HCT116 (cell line): Measurements from ENCODE around the gene TAF9. TPM values are rescaled to one million over a fixed set of nuclear protein-coding genes. Genes with fewer than 3 reads are reported as not detected.

Experiments
- ATAC-seq: fragments of 200-7000 bp; cut with Tn5 transposase; 2 replicates; pipeline ENCODE4 v1.9.1; 2020; ENCODE audit warnings: mild to moderate bottlenecking, moderate library complexity
- BruUV-seq: library from RNA; stranded (reverse); fragments of 400-500 nt; replicated peaks from 2 replicates; lab custom pipeline; 2021; lab: Mats Ljungman, UMichigan
- CTCF ChIA-PET: fragments of 300-600 bp; sonication (Branson Sonifier 250); formaldehyde crosslinking; loops from one replicate; lab custom pipeline; 2021; ENCODE audit warnings: antibody characterized with exemption; lab: Charles Lee
- POLR2A ChIA-PET: fragments of 300-600, 350-600 bp; sonication (Branson Sonifier 250); formaldehyde crosslinking; loops from one replicate; lab custom pipeline; 2021; ENCODE audit warnings: antibody characterized with exemption; lab: Charles Lee
- RAD21 ChIA-PET, 2 experiments: fragments of 300-600 bp; sonication (Branson Sonifier 250); formaldehyde crosslinking; loops; one replicate each; lab custom pipeline; 2023; ENCODE audit warnings: low total read pairs in 2 of 2; ENCODE audit not compliant: uncharacterized antibody in 2 of 2, unreplicated experiment in 2 of 2, low non-redundant PET in 1 of 2; lab: Charles Lee
- DNase-seq: peaks from one replicate; pipeline ENCODE4 v3.0.0-alpha.2; 2010; ENCODE audit warnings: low read depth, low spot score
- H2AFZ ChIP-seq: fragments of 200-600 bp; shearing (Covaris generic), sonication (generic); 2 replicates; pipeline ENCODE4 v1.6.1; 2017; ENCODE audit warnings: low read depth, mixed run types, mixed read lengths, antibody characterized with exemption, low read length; ENCODE audit not compliant: poor library complexity, severe bottlenecking
- H3K27ac ChIP-seq: 2 replicates; pipeline ENCODE4 v1.5.1; 2012; ENCODE audit warnings: low read depth, low read length
- H3K27me3 ChIP-seq: fragments of 200-600 bp; sonication (generic); 2 replicates; pipeline ENCODE4 v1.6.1; 2016; ENCODE audit warnings: mixed run types, low read length, mixed read lengths; ENCODE audit not compliant: insufficient read depth
- H3K36me3 ChIP-seq, 2 experiments: fragments of 200-500 bp in 1 of 2; fragments of 200-600 bp in 1 of 2; sonication (Bioruptor generic) in 1 of 2; sonication (generic) in 1 of 2; 2 replicates each; pipeline versions ENCODE4 v1.5.1 to v1.6.1; 2014 to 2016; ENCODE audit warnings: low read length in 2 of 2, inconsistent platforms in 1 of 2, mixed read lengths in 1 of 2, mixed run types in 1 of 2; ENCODE audit not compliant: insufficient read depth in 2 of 2, control insufficient read depth in 1 of 2
- H3K4me1 ChIP-seq, 2 experiments: fragments of 200-600 bp in 1 of 2; sonication (generic) in 1 of 2; 2 replicates each; pipeline versions ENCODE4 v1.5.1 to v1.6.1; 2012 to 2017; ENCODE audit warnings: low read length in 2 of 2, inconsistent platforms in 1 of 2, mild to moderate bottlenecking in 1 of 2, mixed read lengths in 1 of 2, mixed run types in 1 of 2, moderate library complexity in 1 of 2; ENCODE audit not compliant: insufficient read depth in 2 of 2, control insufficient read depth in 1 of 2
- H3K4me2 ChIP-seq: fragments of 200-600 bp; sonication (generic); 2 replicates; pipeline ENCODE4 v1.6.1; 2017; ENCODE audit warnings: mixed run types, low read length, mixed read lengths
- H3K4me3 ChIP-seq, 2 experiments: fragments of 200-600 bp in 1 of 2; sonication (generic) in 1 of 2; replicated peaks in 1 of 2; 2 replicates each; pipeline ENCODE4 v1.5.1; 2011 to 2016; ENCODE audit warnings: low read length in 2 of 2, control low read depth in 1 of 2, low read depth in 1 of 2, mild to moderate bottlenecking in 1 of 2, mixed read lengths in 1 of 2, mixed run types in 1 of 2
- H3K79me2 ChIP-seq: fragments of 200-600 bp; sonication (generic); 2 replicates; pipeline ENCODE4 v1.6.1; 2017; ENCODE audit warnings: mild to moderate bottlenecking, mixed run types, low read length, moderate library complexity, mixed read lengths; ENCODE audit not compliant: insufficient read depth
- H3K9ac ChIP-seq: fragments of 200-600 bp; sonication (generic); 2 replicates; pipeline ENCODE4 v1.6.1; 2016; ENCODE audit warnings: low read length, mixed read lengths
- H3K9me2 ChIP-seq: fragments of 200-600 bp; sonication (generic), shearing (Covaris generic); 2 replicates; pipeline ENCODE4 v1.6.1; 2017; ENCODE audit warnings: mixed run types, mild to moderate bottlenecking, moderate library complexity; ENCODE audit not compliant: insufficient read depth
- H3K9me3 ChIP-seq, 2 experiments: fragments of 200-500 bp in 1 of 2; fragments of 200-600 bp in 1 of 2; sonication (Bioruptor generic) in 1 of 2; sonication (generic) in 1 of 2; 2 replicates each; pipeline ENCODE4 v1.6.1; 2014 to 2017; ENCODE audit warnings: low read length in 2 of 2, mixed read lengths in 2 of 2, inconsistent platforms in 1 of 2, low read depth in 1 of 2, mild to moderate bottlenecking in 1 of 2, mixed run types in 1 of 2, moderate library complexity in 1 of 2; ENCODE audit not compliant: control insufficient read depth in 1 of 2, insufficient read depth in 1 of 2
- H4K20me1 ChIP-seq: fragments of 200-600 bp; sonication (generic), shearing (Covaris generic); 2 replicates; pipeline ENCODE4 v1.6.1; 2017; ENCODE audit warnings: mixed run types, mild to moderate bottlenecking, moderate library complexity; ENCODE audit not compliant: insufficient read depth
- CBX3 ChIP-seq: IDR thresholded peaks from 2 replicates; pipeline ENCODE4 v1.6.1; 2012; ENCODE audit warnings: low read depth
- EGR1 ChIP-seq: IDR thresholded peaks from 2 replicates; pipeline ENCODE4 v1.6.1; 2012; ENCODE audit warnings: low read depth
- ELF1 ChIP-seq: IDR thresholded peaks from 2 replicates; pipeline ENCODE4 v1.6.1; 2012; ENCODE audit warnings: low read depth, borderline replicate concordance
- FOSL1 ChIP-seq: IDR thresholded peaks from 2 replicates; pipeline ENCODE4 v1.6.1; 2012; ENCODE audit warnings: low read depth
- JUND ChIP-seq: IDR thresholded peaks from 2 replicates; pipeline ENCODE4 v1.6.1; 2012
- POLR2A ChIP-seq: IDR thresholded peaks from 2 replicates; pipeline ENCODE4 v1.7.0; 2011; ENCODE audit warnings: borderline replicate concordance; ENCODE audit not compliant: insufficient read depth, insufficient read length; ENCODE audit errors: extremely low read depth
- POLR2AphosphoS5 ChIP-seq: IDR thresholded peaks from 2 replicates; pipeline ENCODE4 v1.6.1; 2011; ENCODE audit warnings: mild to moderate bottlenecking, low read depth, low read length, moderate library complexity
- RAD21 ChIP-seq: IDR thresholded peaks from 2 replicates; pipeline ENCODE4 v1.6.1; 2012; ENCODE audit warnings: low read depth, mild to moderate bottlenecking
- SIN3A ChIP-seq: IDR thresholded peaks from 2 replicates; pipeline ENCODE4 v1.6.1; 2012; ENCODE audit warnings: low read depth
- SP1 ChIP-seq: IDR thresholded peaks from 2 replicates; pipeline ENCODE4 v1.6.1; 2012; ENCODE audit warnings: low read depth
- SRF ChIP-seq: IDR thresholded peaks from 2 replicates; pipeline ENCODE4 v1.6.1; 2012; ENCODE audit warnings: low read depth
- intact Hi-C: fragments of 100-400 bp; cut with micrococcal nuclease; formaldehyde crosslinking; loops from 2 replicates; pipeline ENCODE4 v1.10.0; 2022
- total RNA-seq: library from RNA; stranded (reverse); gene quantifications from one replicate; pipeline ENCODE4 v1.2.1, GENCODE V29; 2021; ENCODE audit not compliant: unreplicated experiment
- TF ChIP-seq, protein P1 (sequence below), 3 experiments: fragments of 200-600 bp in 1 of 3; sonication (generic) in 1 of 3; IDR thresholded peaks in 2 of 3; conservative IDR thresholded peaks in 1 of 3; 2 replicates each; pipeline ENCODE4 v1.5.1; 2012 to 2017; ENCODE audit warnings: low read depth in 2 of 3, low read length in 2 of 3, antibody characterized with exemption in 1 of 3, borderline replicate concordance in 1 of 3, control low read depth in 1 of 3, mild to moderate bottlenecking in 1 of 3, mixed read lengths in 1 of 3, mixed run types in 1 of 3, moderate library complexity in 1 of 3; ENCODE audit not compliant: insufficient read depth in 1 of 3
- TF ChIP-seq, protein P2 (sequence below): IDR thresholded peaks from 2 replicates; pipeline ENCODE4 v1.6.1; 2012; ENCODE audit warnings: low read depth
- TF ChIP-seq, protein P3 (sequence below): IDR thresholded peaks from 2 replicates; pipeline ENCODE4 v1.6.1; 2011; ENCODE audit warnings: mild to moderate bottlenecking, low read length, moderate library complexity; ENCODE audit not compliant: insufficient replicate concordance; ENCODE audit errors: extremely low read depth

Gene TAF9
- total RNA-seq, 1 experiment from 2014 or later, result 92.0 TPM

DNA sequence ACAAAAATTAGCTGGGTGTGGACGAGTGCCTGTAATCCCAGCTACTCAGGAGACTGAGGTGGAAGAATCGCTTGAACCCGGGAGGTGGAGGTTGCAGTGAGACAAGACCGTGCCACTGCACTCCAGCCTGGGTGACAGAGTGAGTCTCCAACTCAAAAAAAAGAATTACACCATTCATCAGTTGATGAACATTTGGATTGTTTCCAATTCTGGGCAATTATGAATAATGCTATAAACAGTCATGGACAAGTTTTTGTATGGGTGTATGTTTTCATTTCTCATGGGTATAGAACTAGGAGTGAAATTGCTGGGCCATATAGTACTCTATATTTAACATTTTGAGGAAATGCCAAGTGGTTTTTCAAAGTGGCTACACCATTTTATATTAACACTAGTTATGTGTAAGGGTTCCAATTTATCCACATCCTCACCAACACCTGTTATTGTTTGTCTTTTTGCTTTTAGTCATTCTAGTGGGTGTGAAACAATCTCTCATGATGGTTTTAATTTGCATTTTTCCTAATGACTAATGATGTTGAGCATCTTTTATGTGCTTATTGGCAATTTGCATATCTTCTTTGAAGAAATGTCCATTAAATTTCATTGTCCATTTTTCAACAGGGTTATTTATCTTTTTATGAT is 27.7 kb downstream of the TAF9 start:
- Histone ChIP-seq H2AFZ (no peak overlapping the region), H3K79me2 (no peaks in the 10 kb centered on the region), H3K9me2 (no peaks in the 10 kb centered on the region), H3K9me3 (no peaks in the 10 kb centered on the region), H3K4me3 (no peak overlapping the region), H3K9ac (no peak overlapping the region), H3K4me2 (no peak overlapping the region), H3K36me3 (no peaks in the 10 kb centered on the region), H3K4me1 (no peaks in the 10 kb centered on the region), H3K27ac (no peak overlapping the region), H4K20me1 (no peaks in the 10 kb centered on the region), H3K27me3 (no peaks in the 10 kb centered on the region)
- DNase-seq (no peak), ATAC-seq (no peak)
- intact Hi-C loops, result no loop called here
- BruUV-seq, result no TSS peak
- ChIA-PET RAD21 (no interaction called here), CTCF (no interaction called here), POLR2A (interaction anchor here (0.6 kb wide), 1 partner anchor 235 kb away, joined by 3 read pairs; no protein-coding TSS in a partner anchor)
- TF ChIP-seq, protein P1, sequence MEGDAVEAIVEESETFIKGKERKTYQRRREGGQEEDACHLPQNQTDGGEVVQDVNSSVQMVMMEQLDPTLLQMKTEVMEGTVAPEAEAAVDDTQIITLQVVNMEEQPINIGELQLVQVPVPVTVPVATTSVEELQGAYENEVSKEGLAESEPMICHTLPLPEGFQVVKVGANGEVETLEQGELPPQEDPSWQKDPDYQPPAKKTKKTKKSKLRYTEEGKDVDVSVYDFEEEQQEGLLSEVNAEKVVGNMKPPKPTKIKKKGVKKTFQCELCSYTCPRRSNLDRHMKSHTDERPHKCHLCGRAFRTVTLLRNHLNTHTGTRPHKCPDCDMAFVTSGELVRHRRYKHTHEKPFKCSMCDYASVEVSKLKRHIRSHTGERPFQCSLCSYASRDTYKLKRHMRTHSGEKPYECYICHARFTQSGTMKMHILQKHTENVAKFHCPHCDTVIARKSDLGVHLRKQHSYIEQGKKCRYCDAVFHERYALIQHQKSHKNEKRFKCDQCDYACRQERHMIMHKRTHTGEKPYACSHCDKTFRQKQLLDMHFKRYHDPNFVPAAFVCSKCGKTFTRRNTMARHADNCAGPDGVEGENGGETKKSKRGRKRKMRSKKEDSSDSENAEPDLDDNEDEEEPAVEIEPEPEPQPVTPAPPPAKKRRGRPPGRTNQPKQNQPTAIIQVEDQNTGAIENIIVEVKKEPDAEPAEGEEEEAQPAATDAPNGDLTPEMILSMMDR (IDR thresholded peaks at IDR 0.05 in 2 of 3, conservative IDR thresholded peaks at IDR 0.05 in 1 of 3; ENCODE audit: borderline replicate concordance in 1 of 3, insufficient read depth in 1 of 3, low read depth in 2 of 3, low read length in 2 of 3), result no peak
- TF ChIP-seq POLR2AphosphoS5, result no peak
- no peak for TF ChIP-seq RAD21
- no peak for TF ChIP-seq EGR1
- no peak for TF ChIP-seq SP1
- no peak for TF ChIP-seq SIN3A
- TF ChIP-seq, protein P2, sequence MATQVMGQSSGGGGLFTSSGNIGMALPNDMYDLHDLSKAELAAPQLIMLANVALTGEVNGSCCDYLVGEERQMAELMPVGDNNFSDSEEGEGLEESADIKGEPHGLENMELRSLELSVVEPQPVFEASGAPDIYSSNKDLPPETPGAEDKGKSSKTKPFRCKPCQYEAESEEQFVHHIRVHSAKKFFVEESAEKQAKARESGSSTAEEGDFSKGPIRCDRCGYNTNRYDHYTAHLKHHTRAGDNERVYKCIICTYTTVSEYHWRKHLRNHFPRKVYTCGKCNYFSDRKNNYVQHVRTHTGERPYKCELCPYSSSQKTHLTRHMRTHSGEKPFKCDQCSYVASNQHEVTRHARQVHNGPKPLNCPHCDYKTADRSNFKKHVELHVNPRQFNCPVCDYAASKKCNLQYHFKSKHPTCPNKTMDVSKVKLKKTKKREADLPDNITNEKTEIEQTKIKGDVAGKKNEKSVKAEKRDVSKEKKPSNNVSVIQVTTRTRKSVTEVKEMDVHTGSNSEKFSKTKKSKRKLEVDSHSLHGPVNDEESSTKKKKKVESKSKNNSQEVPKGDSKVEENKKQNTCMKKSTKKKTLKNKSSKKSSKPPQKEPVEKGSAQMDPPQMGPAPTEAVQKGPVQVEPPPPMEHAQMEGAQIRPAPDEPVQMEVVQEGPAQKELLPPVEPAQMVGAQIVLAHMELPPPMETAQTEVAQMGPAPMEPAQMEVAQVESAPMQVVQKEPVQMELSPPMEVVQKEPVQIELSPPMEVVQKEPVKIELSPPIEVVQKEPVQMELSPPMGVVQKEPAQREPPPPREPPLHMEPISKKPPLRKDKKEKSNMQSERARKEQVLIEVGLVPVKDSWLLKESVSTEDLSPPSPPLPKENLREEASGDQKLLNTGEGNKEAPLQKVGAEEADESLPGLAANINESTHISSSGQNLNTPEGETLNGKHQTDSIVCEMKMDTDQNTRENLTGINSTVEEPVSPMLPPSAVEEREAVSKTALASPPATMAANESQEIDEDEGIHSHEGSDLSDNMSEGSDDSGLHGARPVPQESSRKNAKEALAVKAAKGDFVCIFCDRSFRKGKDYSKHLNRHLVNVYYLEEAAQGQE, result no peak
- no peak for TF ChIP-seq JUND
- TF ChIP-seq, protein P3, sequence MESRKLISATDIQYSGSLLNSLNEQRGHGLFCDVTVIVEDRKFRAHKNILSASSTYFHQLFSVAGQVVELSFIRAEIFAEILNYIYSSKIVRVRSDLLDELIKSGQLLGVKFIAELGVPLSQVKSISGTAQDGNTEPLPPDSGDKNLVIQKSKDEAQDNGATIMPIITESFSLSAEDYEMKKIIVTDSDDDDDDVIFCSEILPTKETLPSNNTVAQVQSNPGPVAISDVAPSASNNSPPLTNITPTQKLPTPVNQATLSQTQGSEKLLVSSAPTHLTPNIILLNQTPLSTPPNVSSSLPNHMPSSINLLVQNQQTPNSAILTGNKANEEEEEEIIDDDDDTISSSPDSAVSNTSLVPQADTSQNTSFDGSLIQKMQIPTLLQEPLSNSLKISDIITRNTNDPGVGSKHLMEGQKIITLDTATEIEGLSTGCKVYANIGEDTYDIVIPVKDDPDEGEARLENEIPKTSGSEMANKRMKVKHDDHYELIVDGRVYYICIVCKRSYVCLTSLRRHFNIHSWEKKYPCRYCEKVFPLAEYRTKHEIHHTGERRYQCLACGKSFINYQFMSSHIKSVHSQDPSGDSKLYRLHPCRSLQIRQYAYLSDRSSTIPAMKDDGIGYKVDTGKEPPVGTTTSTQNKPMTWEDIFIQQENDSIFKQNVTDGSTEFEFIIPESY, result no peak
- TF ChIP-seq POLR2A, result no peak
- no peak for TF ChIP-seq FOSL1
- TF ChIP-seq CBX3, result no peak
- no peak for TF ChIP-seq ELF1
- TF ChIP-seq SRF, result no peak
